Lower lobe of right lung (tissue), 2 donors: ENCODE data around the gene EXOC1. TPM values are rescaled to one million over a fixed set of nuclear protein-coding genes. Genes with fewer than 3 reads are reported as not detected.
"Not testable (repeated sequence)": the region's sequence is repeated elsewhere in the genome, so short reads cannot be mapped to it uniquely, and the experiment has no call there.

Experiments
- ATAC-seq, 2 donors: fragments of 200-7000 bp; cut with Tn5 transposase; one replicate each; pipeline ENCODE4 v1.9.1; 2020 to 2022; ENCODE audit warnings: mild to moderate bottlenecking in 2 of 2, moderate library complexity in 2 of 2
- DNase-seq: peaks from one replicate; pipeline ENCODE4 v3.0.0-alpha.2; 2020
- H3K27ac ChIP-seq: fragments of 200-600 bp; one replicate; pipeline ENCODE4 v1.8.0; 2022
- H3K27me3 ChIP-seq: fragments of 200-600 bp; one replicate; pipeline ENCODE4 v1.8.0; 2022; ENCODE audit warnings: low read depth
- H3K36me3 ChIP-seq: fragments of 200-600 bp; one replicate; pipeline ENCODE4 v1.8.0; 2022; ENCODE audit warnings: mild to moderate bottlenecking
- H3K4me1 ChIP-seq: fragments of 200-600 bp; one replicate; pipeline ENCODE4 v1.8.0; 2022
- H3K4me3 ChIP-seq: fragments of 200-600 bp; one replicate; pipeline ENCODE4 v1.8.0; 2022; ENCODE audit warnings: mild to moderate bottlenecking
- H3K9me3 ChIP-seq: fragments of 200-600 bp; one replicate; pipeline ENCODE4 v1.8.0; 2022
- CTCF ChIP-seq: fragments of 200-600 bp; IDR thresholded peaks from one replicate; pipeline ENCODE4 v1.8.0; 2022; ENCODE audit warnings: antibody characterized with exemption, mild to moderate bottlenecking
- intact Hi-C: fragments of 100-400 bp; cut with DNase I; formaldehyde crosslinking; loops from one replicate; pipeline ENCODE4 v1.11.0; 2022
- total RNA-seq: library from RNA; stranded (reverse); fragmentation: NEBNext Ultra II Directional; extraction: Animal tissue kit (Norgen Biotek cat#: 25700); gene quantifications from one replicate; pipeline ENCODE4 v1.2.1, GENCODE V29; 2021
- donor health status: DM: no; HTN: yes; CAD: no; lungs with severe emphysema.

EXOC1 gene
- total RNA-seq, 1 donor from 2014 or later, result 35.9 TPM

- ATAC-seq, result no peak
- H3K4me1 ChIP-seq, result no peaks in the 10 kb centered on the region
- intact Hi-C loops, result no loop called here
These were observed 77.6 kb downstream of the EXOC1 start for GRCh38 chr4:55931043-55931442.

GRCh38 chr4:55931833-55932232 lies 78.4 kb downstream of the EXOC1 start:
- Histone ChIP-seq H3K9me3 (peaks cover 2% of the 10 kb centered on the region), H3K36me3 (no peaks in the 10 kb centered on the region), H3K4me1 (no peaks in the 10 kb centered on the region), H3K27ac (no peak overlapping the region), H3K27me3 (no peaks in the 10 kb centered on the region), H3K4me3 (no peak overlapping the region)
- intact Hi-C loops, result no loop called here
- DNase-seq (no peak), ATAC-seq (no peak)
- no peak for TF ChIP-seq CTCF

More at GRCh38 chr4:55931043-55931442, 77.6 kb downstream of the EXOC1 start:
- Histone ChIP-seq H3K36me3 (no peaks in the 10 kb centered on the region), H3K27me3 (no peaks in the 10 kb centered on the region), H3K4me3 (no peak overlapping the region), H3K9me3 (no peaks in the 10 kb centered on the region), H3K27ac (no peak overlapping the region)
- DNase-seq, result no peak
- no peak for TF ChIP-seq CTCF

- H3K4me3 ChIP-seq, result no peak overlapping the region
- H3K36me3 ChIP-seq, result no peaks in the 10 kb centered on the region
- DNase-seq (no peak), ATAC-seq (no peak)
- intact Hi-C loops, result no loop called here
- H3K4me1 ChIP-seq, result no peaks in the 10 kb centered on the region
- no peaks in the 10 kb centered on the region for H3K27me3 ChIP-seq
- peaks cover 9% of the 10 kb centered on the region for H3K9me3 ChIP-seq
- no peak for TF ChIP-seq CTCF
- no peak overlapping the region for H3K27ac ChIP-seq
These were observed 79.1 kb downstream of the EXOC1 start for GRCh38 chr4:55932511-55932910.

GRCh38 chr4:55933611-55934010 lies 80.2 kb downstream of the EXOC1 start:
- no peak for TF ChIP-seq CTCF
- H3K27me3 ChIP-seq, result no peaks in the 10 kb centered on the region

GRCh38 chr4:55935907-55936306 lies 82.5 kb downstream of the EXOC1 start:
- DNase-seq, H3K36me3 ChIP-seq, H3K27ac ChIP-seq, intact Hi-C loops, ATAC-seq, H3K4me1 ChIP-seq, H3K4me3 ChIP-seq, H3K27me3 ChIP-seq: not testable (repeated sequence)
- H3K9me3 ChIP-seq, result peaks cover 15% of the 10 kb centered on the region

More at GRCh38 chr4:55933611-55934010, 80.2 kb downstream of the EXOC1 start:
- DNase-seq (no peak), ATAC-seq (no peak)
- no peak overlapping the region for H3K27ac ChIP-seq
- H3K4me1 ChIP-seq, result no peaks in the 10 kb centered on the region
- intact Hi-C loops, result no loop called here
- no peak overlapping the region for H3K4me3 ChIP-seq
- peaks cover under 1% of the 10 kb centered on the region for H3K36me3 ChIP-seq
- H3K9me3 ChIP-seq, result peaks cover 15% of the 10 kb centered on the region

- no peaks in the 10 kb centered on the region for H3K27me3 ChIP-seq
- no peak for DNase-seq
- H3K9me3 ChIP-seq, result peaks cover 15% of the 10 kb centered on the region
- no peaks in the 10 kb centered on the region for H3K4me1 ChIP-seq
- no peak for ATAC-seq
- H3K27ac ChIP-seq, result no peak overlapping the region
- H3K36me3 ChIP-seq, result peaks cover 4% of the 10 kb centered on the region
- no peak for TF ChIP-seq CTCF
- H3K4me3 ChIP-seq, result no peak overlapping the region
- intact Hi-C loops, result no loop called here
These were observed 85.0 kb downstream of the EXOC1 start for GRCh38 chr4:55938481-55938880.
